ENCODE measurements around the gene PLSCR4.

The PLSCR4 gene

GRCh38 chr3:146191051-146191450 is 59.9 kb downstream of the PLSCR4 start:
- DNase-seq (ENCODE audit: low spot score), result no peak

GRCh38 chr3:146189519-146190173 is 61.3 kb downstream of the PLSCR4 start:
- peak; percentile 13 for DNase-seq (ENCODE audit: low spot score)

- no peak for DNase-seq (ENCODE audit: low spot score)
Observed at GRCh38 chr3:146187334-146187950, 63.5 kb downstream of the PLSCR4 start.

- DNase-seq (ENCODE audit: low spot score), result no peak
Observed at GRCh38 chr3:146184241-146185015, 66.5 kb downstream of the PLSCR4 start.

- DNase-seq (ENCODE audit: low spot score), result no peak
Observed at GRCh38 chr3:146181216-146181615, 69.7 kb downstream of the PLSCR4 start.

- DNase-seq (ENCODE audit: low spot score), result no peak
Observed at GRCh38 chr3:146180376-146180775, 70.5 kb downstream of the PLSCR4 start.

GRCh38 chr3:146178006-146178689 is 72.8 kb downstream of the PLSCR4 start:
- no peak for DNase-seq (ENCODE audit: low spot score)

- no peak for DNase-seq (ENCODE audit: low spot score)
Observed at GRCh38 chr3:146177519-146177918, 73.4 kb downstream of the PLSCR4 start.

GRCh38 chr3:146177072-146177471 is 73.8 kb downstream of the PLSCR4 start:
- DNase-seq (ENCODE audit: low spot score), result no peak

- no peak for DNase-seq (ENCODE audit: low spot score)
Observed at GRCh38 chr3:146172586-146172985, 78.3 kb downstream of the PLSCR4 start.

GRCh38 chr3:146170591-146170990 is 80.3 kb downstream of the PLSCR4 start:
- no peak for DNase-seq (ENCODE audit: low spot score)

GRCh38 chr3:146169891-146170290 is 81.0 kb downstream of the PLSCR4 start:
- DNase-seq (ENCODE audit: low spot score), result no peak

- DNase-seq (ENCODE audit: low spot score), result no peak
Observed at GRCh38 chr3:146166826-146167225, 84.1 kb downstream of the PLSCR4 start.

- DNase-seq (ENCODE audit: low spot score), result no peak
Observed at GRCh38 chr3:146166415-146166821, 84.5 kb downstream of the PLSCR4 start.

GRCh38 chr3:146165877-146166276 is 85.0 kb downstream of the PLSCR4 start:
- DNase-seq (ENCODE audit: low spot score), result no peak

- DNase-seq (ENCODE audit: low spot score), result peak; percentile 21
Observed at GRCh38 chr3:146164971-146165769, 85.7 kb downstream of the PLSCR4 start.

GRCh38 chr3:146164506-146164905 is 86.4 kb downstream of the PLSCR4 start:
- no peak for DNase-seq (ENCODE audit: low spot score)

- no peak for DNase-seq (ENCODE audit: low spot score)
Observed at GRCh38 chr3:146164071-146164470, 86.8 kb downstream of the PLSCR4 start.

GRCh38 chr3:146163584-146163983 is 87.3 kb downstream of the PLSCR4 start:
- peak; percentile 69 for DNase-seq (ENCODE audit: low spot score)

GRCh38 chr3:146162561-146162960 is 88.3 kb downstream of the PLSCR4 start:
- DNase-seq (ENCODE audit: low spot score), result no peak

- no peak for DNase-seq (ENCODE audit: low spot score)
Observed at GRCh38 chr3:146161663-146162002, 89.3 kb downstream of the PLSCR4 start.
